HG03066 (cell line): ENCODE data around the gene TSKU.
"Not testable (repeated sequence)": the region's sequence is repeated elsewhere in the genome, so short reads cannot be mapped to it uniquely, and the experiment has no call there.

Experiments
- ATAC-seq: cut with Tn5 transposase; IDR thresholded peaks from one replicate; pipeline ENCODE4 v1.9.1; 2021; ENCODE audit warnings: low read depth; ENCODE audit not compliant: unreplicated experiment

TSKU gene

DNA sequence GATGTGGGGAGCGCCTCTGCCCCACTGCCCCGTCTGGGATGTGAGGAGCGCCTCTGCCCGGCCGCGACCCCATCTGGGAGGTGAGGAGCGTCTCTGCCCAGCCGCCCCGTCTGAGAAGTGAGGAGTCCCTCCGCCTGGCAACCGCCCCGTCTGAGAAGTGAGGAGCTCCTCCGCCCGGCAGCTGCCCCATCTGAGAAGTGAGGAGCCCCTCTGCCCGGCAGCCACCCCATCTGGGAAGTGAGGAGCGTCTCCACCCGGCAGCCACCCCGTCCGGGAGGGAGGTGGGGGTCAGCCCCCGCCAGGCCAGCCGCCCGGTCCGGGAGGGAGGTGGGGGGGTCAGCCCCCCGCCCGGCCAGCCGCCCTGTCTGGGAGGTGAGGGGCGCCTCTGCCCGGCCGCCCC lies 38.2 kb downstream of the TSKU start:
- not testable (repeated sequence) for ATAC-seq

GRCh38 chr11:76822406-76822805 lies 39.2 kb downstream of the TSKU start:
- ATAC-seq = no peak

- ATAC-seq = no peak
Measured at GRCh38 chr11:76823481-76824028, 40.4 kb downstream of the TSKU start.

DNA sequence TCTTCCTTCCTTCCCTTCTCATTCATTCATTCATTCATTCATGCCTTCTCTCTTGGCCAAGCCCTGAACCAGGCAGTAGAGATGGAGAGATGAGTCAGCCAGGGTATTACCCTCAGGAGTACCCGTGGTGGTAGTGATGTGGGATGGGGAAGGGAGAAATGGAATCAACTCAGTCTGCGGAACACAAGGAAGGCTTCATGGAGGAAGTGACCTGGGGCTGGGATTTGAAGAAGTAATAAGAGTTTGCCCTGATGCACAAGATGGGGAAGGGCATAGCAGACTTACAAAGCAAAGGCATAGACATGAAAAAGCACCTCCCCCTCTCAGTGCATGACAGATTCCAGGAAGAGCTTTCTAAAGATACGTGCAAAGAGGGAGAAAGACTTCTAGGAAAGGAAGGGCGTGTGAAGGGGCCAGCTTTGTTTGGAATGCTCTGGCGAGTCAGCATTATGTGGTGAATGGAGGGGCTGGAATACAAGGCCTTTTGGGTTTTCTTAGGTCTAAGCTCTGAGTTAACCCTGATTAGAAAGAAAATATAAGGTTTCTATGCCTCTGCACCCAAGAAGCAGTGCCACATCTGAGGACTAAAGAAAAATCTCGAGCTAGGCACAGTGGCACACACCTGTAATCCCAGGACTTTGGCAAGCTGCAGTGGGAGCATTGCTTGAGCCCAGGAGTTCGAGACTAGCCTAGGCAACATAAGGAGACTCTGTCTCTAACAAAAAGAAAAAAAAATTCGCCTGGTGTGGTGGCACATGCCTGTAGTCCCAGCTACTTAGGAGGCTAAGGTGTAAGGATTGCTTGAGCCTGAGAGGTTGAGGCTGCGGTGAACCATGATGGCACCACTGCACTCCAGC lies 41.2 kb downstream of the TSKU start:
- ATAC-seq = no peak

- ATAC-seq = no peak
Measured at GRCh38 chr11:76824980-76825725, 42.0 kb downstream of the TSKU start.

GRCh38 chr11:76825726-76826396 lies 42.7 kb downstream of the TSKU start:
- ATAC-seq = no peak

GRCh38 chr11:76826508-76826907 lies 43.4 kb downstream of the TSKU start:
- ATAC-seq = not testable (repeated sequence)

DNA sequence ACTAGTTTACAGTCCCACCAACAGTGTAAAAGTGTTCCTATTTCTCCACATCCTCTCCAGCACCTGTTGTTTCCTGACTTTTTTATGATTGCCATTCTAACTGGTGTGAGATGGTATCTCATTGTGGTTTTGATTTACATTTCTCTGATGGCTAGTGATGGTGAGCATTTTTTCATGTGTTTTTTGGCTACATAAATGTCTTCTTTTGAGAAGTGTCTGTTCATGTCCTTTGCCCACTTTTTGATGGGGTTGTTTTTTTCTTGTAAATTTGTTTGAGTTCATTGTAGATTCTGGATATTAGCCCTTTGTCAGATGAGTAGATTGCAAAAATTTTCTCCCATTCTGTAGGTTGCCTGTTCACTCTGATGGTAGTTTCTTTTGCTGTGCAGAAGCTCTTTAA lies 43.8 kb downstream of the TSKU start:
- ATAC-seq = not testable (repeated sequence)

DNA sequence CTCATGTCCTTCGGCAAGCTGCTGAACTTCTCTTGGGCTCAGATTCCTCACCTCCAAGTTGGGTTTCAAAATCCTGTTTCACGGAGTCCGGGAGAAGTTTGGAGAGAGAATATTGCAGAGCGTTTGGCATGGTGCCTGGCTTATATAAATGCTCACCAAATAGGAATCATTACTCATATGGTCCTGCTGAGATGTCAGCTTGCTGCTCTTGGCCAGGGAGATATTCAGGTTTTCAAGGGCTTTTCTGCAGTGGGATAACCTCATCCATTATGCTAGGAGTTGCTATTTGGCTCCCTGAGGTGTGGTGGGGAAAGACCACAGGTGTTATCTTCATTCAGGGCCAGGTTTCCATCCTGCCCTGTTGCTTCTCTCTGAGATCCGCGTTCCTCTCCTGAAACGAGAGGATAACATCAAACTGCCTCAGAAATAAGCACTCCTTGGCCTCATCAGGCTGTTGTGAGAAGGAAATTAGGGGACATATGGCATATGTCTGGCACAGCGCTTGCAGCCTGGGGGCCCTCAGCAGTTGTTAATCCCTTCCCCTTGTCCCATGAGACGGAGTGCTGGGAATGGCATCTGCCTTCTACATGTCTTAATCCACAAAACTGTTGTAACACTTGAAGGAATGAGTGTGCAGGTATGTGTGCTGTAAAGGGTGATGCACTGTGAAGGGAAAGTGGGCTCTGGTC lies 47.6 kb downstream of the TSKU start:
- ATAC-seq = no peak

GRCh38 chr11:76831686-76832310 lies 48.6 kb downstream of the TSKU start:
- ATAC-seq = no peak

- no peak for ATAC-seq
Measured at GRCh38 chr11:76832361-76832760, 49.2 kb downstream of the TSKU start.

- no peak for ATAC-seq
Measured at GRCh38 chr11:76834151-76834550, 51.0 kb downstream of the TSKU start.

GRCh38 chr11:76835036-76835435 lies 51.9 kb downstream of the TSKU start:
- ATAC-seq = no peak

- no peak for ATAC-seq
Measured at GRCh38 chr11:76835928-76836612, 52.9 kb downstream of the TSKU start.

- ATAC-seq = no peak
Measured at GRCh38 chr11:76836613-76837291, 53.6 kb downstream of the TSKU start.

DNA sequence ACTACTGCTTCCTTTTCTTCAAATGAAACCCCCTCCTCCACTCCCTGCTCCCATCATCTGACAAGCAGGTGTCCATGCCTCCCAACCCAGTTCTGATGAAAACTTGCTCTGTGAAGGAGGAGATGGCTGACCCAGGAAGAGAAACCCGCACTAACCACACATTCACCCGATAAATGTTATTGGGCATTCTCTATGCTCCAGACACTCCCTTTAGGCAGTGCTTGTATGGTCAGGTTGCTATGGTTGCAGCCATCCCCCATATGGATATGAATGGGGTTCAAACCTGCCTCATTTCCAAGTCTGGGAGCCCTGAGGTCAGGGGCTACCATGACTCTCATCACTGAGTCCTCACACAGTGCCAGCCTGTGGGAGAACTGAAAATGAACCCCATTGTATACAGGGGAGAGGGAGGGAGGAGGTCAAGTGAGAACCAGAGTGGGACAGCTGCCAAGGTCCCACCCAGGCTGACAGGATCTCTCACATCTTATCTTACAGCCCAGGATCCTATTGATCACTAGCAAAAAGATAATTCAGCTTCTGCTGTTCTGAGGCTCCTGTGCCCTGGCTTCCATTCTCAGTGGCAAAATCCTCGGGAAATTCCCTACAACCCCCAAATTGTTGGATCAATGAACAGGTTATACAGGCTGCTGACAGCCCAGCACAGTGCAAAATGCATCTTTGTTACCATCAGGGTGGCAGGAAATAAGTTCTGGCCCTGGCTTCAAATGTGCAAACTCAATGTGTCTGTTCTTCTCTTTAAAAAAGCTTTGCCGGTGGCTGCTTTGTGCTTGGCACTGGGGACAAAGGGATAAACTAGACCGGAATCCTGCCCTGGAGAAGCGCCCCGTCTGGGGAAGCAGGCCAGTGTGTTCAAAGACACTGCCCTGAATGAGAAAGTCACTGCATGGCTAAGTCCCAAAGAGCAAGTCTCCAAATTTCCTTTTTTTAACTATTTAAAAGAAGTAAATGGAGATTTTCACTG lies 54.8 kb downstream of the TSKU start:
- no peak for ATAC-seq

- no peak for ATAC-seq
Measured at GRCh38 chr11:76838678-76839068, 55.5 kb downstream of the TSKU start.

DNA sequence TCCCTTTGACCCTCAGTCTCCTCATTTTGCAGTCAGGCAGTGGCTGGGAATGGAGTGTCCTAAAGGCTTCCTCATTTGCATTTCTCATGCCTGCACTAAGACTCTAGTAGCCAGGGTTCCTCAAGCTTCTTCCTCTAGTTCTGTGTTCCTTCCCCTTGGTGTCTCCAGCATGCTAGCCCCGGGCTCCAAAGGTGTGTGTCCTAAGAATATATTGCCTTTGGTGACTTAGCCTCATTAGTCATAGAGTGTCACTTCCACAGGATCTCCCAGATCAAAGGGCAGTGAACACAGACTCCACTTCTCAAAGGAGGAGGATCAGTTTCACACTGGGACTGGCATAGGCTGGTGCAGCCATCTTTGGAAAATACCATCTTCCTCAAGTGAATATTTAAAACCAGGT lies 56.2 kb downstream of the TSKU start:
- ATAC-seq = no peak
